ENCODE results near the gene PPID.
"Not testable (repeated sequence)": the region's sequence is repeated elsewhere in the genome, so short reads cannot be mapped to it uniquely, and the experiment has no call there.

Gene PPID

GRCh38 chr4:158722917-158723793, at the start of gene PPID:
Gene PPID (minus strand): TSS chr4:158723396. CDS start chr4:158723288, 108 bp downstream.
- peak; percentile 70 for DNase-seq (ENCODE audit: low read depth, low spot score)

DNA sequence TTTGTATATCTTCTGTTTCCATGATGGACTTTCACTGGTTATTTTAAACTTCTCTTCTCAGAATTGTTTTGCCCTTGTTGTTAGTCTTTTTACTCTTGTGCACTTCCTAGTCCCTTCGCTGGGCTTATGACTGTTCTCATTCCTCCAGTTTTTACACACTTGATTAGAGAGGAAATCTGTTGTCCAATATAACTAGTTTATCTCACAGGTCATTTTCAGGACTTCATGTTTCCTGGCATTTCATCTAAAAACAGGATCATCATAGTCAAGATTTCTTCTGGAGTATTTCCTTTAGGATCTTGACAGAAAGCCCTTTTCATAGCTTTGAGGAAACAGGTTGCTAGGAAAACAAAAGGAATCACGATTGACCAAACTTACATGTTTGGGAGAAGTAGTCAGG, 48.6 kb upstream of the PPID start:
- DNase-seq (ENCODE audit: low read depth, low spot score), result no peak

GRCh38 chr4:158770671-158771070, 47.5 kb upstream of the PPID start:
- DNase-seq (ENCODE audit: low read depth, low spot score), result no peak

- peak; percentile 11 for DNase-seq (ENCODE audit: low read depth, low spot score)
These were observed 46.2 kb upstream of the PPID start for GRCh38 chr4:158769175-158769921.

GRCh38 chr4:158768555-158769174, 45.5 kb upstream of the PPID start, which contains the start of gene FNIP2:
Gene FNIP2 (plus strand): TSS chr4:158769026. CDS start chr4:158769213, 187 bp downstream.
- peak; percentile 34 for DNase-seq (ENCODE audit: low read depth, low spot score)

DNA sequence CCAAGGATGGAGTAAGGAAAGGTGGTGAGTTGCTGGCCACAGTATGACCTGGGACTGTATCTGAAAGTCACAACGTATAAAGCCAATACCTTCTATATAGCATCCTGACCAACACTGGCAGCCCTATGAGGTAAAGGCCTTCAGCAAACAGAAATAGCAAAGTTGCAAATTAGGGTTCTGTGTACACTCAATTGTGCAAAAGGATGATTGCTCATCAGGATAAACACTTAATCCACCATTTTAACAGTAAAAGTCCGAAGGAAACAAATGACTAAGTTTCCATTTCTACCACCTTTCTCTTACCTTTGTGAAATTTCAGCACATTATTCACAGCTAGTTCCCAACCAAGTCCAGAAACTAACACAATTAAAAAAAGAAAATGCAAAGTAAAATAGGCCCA, 44.3 kb upstream of the PPID start:
- DNase-seq (ENCODE audit: low read depth, low spot score), result no peak

- no peak for DNase-seq (ENCODE audit: low read depth, low spot score)
These were observed 43.3 kb upstream of the PPID start for GRCh38 chr4:158766434-158767044.

DNA sequence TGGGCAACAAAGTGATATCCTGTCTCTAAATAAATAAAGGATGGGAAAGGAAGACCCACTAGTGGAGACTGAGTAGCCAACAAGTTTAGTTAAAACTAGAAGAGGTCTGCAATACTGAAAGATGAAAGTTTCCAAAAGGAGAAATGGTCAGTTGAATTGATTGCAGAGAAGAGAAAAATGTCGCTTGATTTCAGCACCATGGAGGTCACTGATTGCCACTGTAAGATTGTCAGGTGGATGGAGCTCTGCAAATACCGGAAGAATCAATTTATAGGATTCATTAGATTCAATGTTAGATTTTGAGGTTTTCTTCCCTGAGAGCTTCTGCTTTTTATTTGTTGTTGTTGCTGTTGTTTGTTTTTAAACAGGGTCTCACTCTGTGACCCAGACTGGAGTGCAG, 40.3 kb upstream of the PPID start:
- DNase-seq (ENCODE audit: low read depth, low spot score), result no peak

GRCh38 chr4:158762553-158762952, 39.4 kb upstream of the PPID start:
- no peak for DNase-seq (ENCODE audit: low read depth, low spot score)

DNA sequence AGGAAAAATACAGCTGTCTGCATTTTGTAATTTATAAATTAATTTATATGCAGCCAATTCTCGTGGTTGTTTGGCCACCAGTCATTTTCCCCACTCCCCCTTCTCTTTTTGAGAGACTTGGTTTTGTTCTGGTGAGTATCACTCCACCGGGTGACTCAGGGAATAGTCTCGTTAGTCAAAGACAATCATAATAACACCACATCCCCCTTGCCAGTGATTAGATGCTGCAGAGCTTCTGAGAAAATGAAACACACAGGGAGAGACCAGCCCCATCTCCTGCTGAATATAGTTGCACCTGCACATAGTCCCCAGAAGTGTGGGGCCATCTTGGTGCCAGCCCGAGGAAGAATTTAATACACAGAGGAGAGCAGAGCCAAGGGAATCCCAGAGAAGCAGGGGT, 37.7 kb upstream of the PPID start:
- DNase-seq (ENCODE audit: low read depth, low spot score), result no peak

GRCh38 chr4:158759539-158759938, 36.3 kb upstream of the PPID start:
- not testable (repeated sequence) for DNase-seq (ENCODE audit: low read depth, low spot score)

- DNase-seq (ENCODE audit: low read depth, low spot score), result no peak
These were observed 35.5 kb upstream of the PPID start for GRCh38 chr4:158758703-158759102.

DNA sequence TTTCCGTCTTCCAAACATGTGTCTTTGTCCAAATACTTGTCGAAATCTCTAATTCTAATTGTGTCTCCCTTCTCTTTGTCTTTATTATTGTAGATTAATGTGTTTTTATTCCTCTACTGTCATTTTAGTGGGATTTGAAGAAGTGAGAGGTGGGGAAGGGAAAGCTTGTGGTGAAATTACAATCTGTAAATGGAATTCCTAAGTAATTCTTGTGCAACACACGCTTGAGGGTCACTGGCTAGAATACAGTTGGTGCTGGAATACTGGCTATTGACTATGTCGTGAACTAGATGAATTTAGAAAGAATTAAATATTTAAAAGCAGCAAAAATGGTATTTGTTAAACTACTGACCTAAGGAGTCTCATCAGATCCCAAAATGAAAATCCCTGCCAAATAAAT, 34.9 kb upstream of the PPID start:
- DNase-seq (ENCODE audit: low read depth, low spot score), result no peak

DNA sequence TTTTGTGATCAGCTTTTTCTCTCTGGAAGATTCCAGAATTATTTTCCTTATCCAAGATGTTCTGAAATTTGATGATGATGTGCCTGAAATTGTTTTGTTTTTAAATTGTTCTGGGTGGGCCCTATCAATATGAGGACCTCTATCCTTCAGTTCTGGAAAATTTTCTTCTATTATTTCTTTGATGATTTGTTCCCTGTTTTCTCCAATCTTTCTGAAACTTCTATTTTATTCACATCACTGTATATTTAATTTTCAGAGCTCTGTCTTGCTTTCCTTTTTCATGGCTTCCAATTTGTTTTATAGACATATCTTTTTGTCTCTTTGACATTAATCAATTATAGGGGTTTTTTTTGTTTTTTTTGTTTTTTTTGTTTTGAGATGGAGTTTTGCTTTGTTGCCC, 33.4 kb upstream of the PPID start:
- no peak for DNase-seq (ENCODE audit: low read depth, low spot score)

GRCh38 chr4:158755819-158756218, 32.6 kb upstream of the PPID start:
- not testable (repeated sequence) for DNase-seq (ENCODE audit: low read depth, low spot score)

- no peak for DNase-seq (ENCODE audit: low read depth, low spot score)
These were observed 31.4 kb upstream of the PPID start for GRCh38 chr4:158754385-158755180.

GRCh38 chr4:158750379-158750778, 27.2 kb upstream of the PPID start:
- no peak for DNase-seq (ENCODE audit: low read depth, low spot score)

DNA sequence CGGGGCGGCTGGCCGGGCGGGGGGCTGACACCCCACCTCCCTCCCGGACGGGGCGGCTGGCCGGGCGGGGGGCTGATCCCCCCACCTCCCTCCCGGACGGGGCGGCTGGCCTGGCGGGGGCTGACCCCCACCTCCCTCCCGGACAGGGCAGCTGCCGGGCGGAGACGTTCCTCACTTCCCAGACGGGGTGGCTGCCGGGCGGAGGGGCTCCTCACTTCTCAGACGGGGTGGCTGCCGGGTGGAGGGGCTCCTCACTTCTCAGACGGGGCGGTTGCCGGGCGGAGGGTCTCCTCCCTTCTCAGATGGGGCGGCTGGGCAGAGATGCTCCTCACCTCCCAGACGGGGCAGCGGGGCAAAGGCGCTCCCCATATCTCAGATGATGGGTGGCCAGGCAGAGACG, 23.3 kb upstream of the PPID start:
- not testable (repeated sequence) for DNase-seq (ENCODE audit: low read depth, low spot score)

- DNase-seq (ENCODE audit: low read depth, low spot score), result no peak
These were observed 18.3 kb upstream of the PPID start for GRCh38 chr4:158741326-158742021.

GRCh38 chr4:158739600-158739999, 16.4 kb upstream of the PPID start:
- DNase-seq (ENCODE audit: low read depth, low spot score), result no peak
